ENCODE measurements around the gene NIPSNAP3A.
"Not testable (repeated sequence)": the region's sequence is repeated elsewhere in the genome, so short reads cannot be mapped to it uniquely, and the experiment has no call there.

Gene NIPSNAP3A

GRCh38 chr9:104747565-104748358 lies at the start of gene NIPSNAP3A:
Gene NIPSNAP3A (plus strand): TSS chr9:104747683. CDS start chr9:104747793, 110 bp downstream.
- peak; percentile 81 for DNase-seq

DNA sequence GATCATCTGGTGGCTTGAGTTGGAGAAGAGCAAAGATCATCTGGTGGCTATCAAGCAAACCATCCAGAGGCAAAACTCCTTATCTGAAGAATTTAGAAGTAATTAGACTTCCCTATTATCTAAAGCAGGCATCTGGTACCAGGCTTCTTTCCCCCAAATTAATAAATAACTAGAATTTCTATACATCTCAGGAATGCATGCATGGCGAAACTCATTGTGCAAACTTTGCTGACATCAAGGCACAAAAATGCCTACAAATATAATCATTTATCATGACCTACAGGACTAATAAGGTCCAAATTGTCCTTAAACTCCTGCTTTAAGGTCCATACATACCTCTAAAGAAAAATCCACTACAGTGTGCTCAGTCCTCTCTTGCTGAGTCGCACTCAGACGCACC lies 47.2 kb upstream of the NIPSNAP3A start:
- no peak for DNase-seq

GRCh38 chr9:104708737-104709136 lies 38.7 kb upstream of the NIPSNAP3A start:
- DNase-seq, result not testable (repeated sequence)

DNA sequence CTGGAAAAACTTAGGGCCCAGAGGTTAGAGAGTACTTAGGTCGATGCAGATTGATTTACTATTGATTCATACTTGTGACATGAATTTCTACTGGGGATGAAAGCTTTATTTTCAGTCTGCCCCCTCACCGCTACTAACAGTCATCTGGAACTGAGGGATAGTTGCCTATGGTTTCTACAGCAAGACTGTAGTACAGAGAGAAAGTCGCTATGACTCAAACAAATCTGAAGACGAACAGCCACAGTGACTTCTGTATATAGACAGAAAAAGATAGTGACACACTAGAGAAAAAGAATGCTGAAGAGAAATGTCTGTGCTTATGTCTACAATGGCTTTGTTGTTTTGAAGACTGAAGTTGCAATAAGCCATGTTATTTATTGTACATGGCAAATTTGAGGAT lies 35.9 kb upstream of the NIPSNAP3A start:
- no peak for DNase-seq

- DNase-seq, result peak; percentile 56
These were observed 22.5 kb upstream of the NIPSNAP3A start for GRCh38 chr9:104725014-104725413.

DNA sequence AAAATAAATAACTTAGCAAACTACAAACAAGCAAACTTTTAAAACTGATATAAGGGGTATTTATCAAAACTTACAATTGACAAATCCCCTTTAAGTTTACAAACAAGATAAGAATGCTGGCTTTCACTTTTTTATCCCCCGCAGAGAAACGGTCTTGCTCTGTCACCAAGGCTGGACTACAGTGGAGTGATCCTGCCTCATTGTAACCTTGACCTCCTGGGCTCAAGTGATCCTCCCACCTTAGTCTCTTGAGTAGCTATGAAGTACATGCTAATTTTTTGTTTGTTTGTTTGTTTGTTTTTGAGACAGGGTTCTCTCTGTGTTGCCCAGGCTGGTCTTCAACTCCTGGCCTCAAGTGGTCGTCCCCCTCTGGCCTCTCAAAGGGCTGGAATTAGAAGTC lies 9.0 kb upstream of the NIPSNAP3A start:
- no peak for DNase-seq

DNA sequence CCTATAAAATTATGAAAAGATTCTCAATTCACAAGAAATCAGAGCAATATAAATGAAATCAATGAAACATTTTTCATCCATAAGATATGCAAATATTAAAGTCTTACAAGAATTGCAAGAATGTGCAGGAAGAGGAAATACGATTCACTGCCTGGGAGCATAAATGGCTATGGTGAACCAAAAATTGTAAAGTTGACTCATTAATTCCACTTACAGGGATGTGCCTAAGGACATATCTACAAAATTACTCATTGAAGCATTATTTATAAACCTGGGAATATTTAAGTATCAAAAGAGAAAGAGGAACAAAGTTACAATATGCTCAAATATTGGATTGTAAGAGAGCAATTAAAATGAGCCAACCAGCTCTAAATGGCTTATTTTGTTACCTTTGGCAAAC lies 6.9 kb upstream of the NIPSNAP3A start:
- DNase-seq, result no peak

DNA sequence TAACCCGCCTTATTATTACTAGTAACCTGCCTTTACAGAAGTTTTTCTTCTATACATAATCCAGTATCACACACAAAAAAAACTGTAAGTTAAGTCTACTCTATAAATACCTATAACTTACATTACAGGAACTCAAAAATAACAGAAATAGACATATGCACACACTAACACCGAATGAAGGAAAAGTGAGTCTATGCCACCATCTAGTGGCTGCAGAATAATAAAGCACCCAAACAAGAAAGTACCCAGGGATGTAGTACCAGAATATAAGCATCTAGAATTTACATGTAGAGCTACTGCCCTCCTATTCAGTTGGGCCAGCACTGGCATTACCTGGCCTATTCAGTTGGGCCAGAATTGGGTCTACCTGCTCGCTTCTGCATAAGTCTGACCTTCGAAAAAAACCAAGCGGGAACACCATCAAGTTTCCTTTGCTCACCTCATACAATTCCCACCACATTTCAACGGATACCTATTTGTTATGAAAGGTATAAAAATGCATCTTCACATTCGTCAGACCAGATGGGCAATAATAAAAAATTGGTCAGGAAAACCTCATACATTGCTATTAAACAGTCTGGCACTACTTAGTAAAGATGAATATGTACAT lies 4.0 kb upstream of the NIPSNAP3A start:
- peak; percentile 63 for DNase-seq

- no peak for DNase-seq
These were observed 1.6 kb upstream of the NIPSNAP3A start for GRCh38 chr9:104745852-104746251.

- no peak for DNase-seq
These were observed 1.2 kb upstream of the NIPSNAP3A start for GRCh38 chr9:104746285-104746684.

DNA sequence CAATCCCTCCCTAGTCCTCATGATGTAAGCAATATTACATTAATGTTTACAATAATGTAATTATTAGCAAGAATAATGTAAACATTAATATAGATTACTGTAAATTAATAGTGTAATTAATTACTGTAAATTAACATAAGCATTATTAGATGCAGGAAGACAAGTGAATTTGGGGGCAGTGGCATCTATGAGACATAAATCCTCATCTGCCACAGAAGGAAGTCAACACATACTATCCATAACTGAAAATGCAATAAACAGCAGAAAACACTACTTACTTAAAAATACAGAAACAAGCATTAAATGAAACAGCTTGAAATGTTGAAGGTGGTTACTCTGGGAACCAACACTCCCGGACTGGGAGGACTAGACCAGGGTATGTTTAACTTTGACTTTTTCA lies 685 bp upstream of the NIPSNAP3A start:
- DNase-seq, result no peak

GRCh38 chr9:104747245-104747564 lies 278 bp upstream of the NIPSNAP3A start:
- no peak for DNase-seq

- DNase-seq, result no peak
These were observed 1.0 kb downstream of the NIPSNAP3A start for GRCh38 chr9:104748359-104749031.

GRCh38 chr9:104750185-104750767 lies 2.8 kb downstream of the NIPSNAP3A start:
- no peak for DNase-seq

GRCh38 chr9:104758974-104759373 lies 11.5 kb downstream of the NIPSNAP3A start:
- DNase-seq, result peak; percentile 56

DNA sequence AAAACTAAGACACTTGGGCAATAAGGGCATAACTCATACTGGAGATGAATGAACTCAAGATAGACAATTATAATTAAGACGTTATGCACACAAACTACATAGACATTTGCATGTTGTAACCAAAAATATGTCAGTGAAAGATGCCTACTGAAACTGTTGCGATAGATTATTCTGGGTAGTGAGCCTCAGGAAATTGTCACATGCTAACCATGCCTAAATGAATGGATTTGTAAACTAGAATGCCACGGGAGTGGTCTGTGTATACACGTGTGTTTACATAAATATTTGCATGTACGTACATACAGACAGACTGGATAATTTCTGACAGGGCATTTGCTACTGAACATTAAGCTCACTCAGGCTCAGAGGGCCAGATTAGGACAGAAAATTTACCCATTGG lies 17.7 kb downstream of the NIPSNAP3A start:
- no peak for DNase-seq

- no peak for DNase-seq
These were observed 18.5 kb downstream of the NIPSNAP3A start for GRCh38 chr9:104766025-104766424.

DNA sequence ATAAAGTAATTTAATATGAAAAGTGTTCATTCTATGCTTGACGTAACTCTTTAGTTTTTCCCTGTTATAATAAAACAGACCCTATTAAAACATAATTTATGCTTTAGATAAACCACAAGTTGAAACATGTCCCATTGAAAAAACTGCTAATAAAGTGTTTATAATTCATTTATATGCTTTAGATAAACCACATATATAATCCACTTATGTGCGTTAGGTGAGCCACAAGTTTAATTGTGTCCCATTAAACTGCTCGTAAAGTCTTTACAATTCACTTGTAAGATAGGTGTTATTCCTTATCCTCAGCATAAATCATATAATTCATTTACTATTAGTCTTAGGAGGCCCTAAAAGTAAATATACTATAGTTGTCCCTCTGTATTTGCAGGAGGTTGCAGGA lies 20.0 kb downstream of the NIPSNAP3A start:
- DNase-seq, result peak; percentile 21

DNA sequence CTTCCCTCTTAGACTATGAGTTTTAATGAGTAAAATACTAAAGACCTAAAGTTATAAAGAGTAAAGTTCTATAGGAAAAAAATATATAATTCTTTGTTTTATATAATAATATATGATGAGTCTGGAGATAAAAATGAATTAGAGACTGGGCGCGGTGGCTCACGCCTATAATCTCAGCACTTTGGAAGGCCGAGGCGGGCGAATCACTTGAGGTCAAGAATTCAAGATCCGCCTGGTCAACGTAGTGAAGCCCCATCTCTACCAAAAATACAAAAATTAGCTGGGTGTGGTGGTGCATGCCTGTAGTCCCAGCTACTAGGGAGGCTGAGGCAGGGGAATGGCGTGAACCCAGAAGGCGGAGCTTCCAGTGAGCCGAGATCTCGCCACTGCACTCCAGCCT lies 21.5 kb downstream of the NIPSNAP3A start:
- DNase-seq, result not testable (repeated sequence)

DNA sequence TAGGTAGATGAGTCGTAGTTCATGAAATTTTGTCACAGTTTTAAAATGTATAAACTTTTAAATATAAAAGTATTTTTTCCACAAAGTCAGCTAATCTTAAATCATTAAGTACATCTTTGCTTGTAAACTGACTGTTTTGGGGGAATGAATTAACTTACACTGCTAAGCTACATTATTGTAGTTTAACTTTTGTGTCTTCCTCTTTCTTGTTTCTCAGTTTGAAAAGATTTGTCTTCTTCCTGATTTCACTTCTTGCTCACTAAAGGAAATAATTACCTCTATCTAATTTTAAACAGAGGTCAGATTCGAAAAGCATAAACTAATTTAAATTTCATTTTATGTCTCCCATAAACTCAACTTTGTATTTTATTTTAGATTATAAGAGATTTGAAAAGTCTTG lies 22.2 kb downstream of the NIPSNAP3A start:
- no peak for DNase-seq

GRCh38 chr9:104772714-104773510 lies 25.4 kb downstream of the NIPSNAP3A start:
- DNase-seq, result no peak

DNA sequence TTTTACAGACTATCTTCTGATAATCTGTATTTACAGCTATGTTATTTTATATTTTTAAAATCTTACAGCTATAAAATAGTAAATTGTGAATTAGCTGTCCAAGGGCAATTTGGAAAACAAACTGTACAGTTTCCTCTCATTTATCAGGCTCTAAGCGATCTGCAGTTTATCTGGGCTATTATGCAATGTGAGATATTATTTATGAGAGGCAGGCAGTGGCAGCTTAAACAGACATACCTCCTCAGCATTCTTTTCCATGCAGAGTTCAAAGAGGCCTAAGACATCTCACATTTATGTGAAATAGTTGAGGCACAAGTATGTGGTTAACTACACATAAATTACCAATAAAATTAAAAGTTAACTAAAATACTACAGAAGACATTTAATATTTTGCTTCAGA lies 26.6 kb downstream of the NIPSNAP3A start:
- DNase-seq, result no peak
